Keratinocyte (primary cell): Measurements from ENCODE around the gene MFAP1.
"Not testable (repeated sequence)": the region's sequence is repeated elsewhere in the genome, so short reads cannot be mapped to it uniquely, and the experiment has no call there.

Source experiments
- CTCF ChIP-seq, 3 experiments: IDR thresholded peaks in 1 of 3; conservative IDR thresholded peaks in 1 of 3; optimal IDR thresholded peaks in 1 of 3; 2 replicates in 2 of 3; 3 replicates in 1 of 3; pipeline versions ENCODE3 to v1.5.1; 2011; ENCODE audit warnings: low read length in 3 of 3, mild to moderate bottlenecking in 3 of 3, moderate library complexity in 2 of 3, control low read depth in 1 of 3, inconsistent platforms in 1 of 3; ENCODE audit not compliant: insufficient read depth in 2 of 3; ENCODE audit errors: extremely low read depth in 1 of 3
- EZH2 ChIP-seq: IDR thresholded peaks from one replicate; pipeline ENCODE4 v1.6.1; 2012; ENCODE audit warnings: inconsistent platforms, mild to moderate bottlenecking, low read length, moderate library complexity

- TF ChIP-seq CTCF (optimal IDR thresholded peaks at IDR 0.05 in 1 of 3, IDR thresholded peaks at IDR 0.05 in 1 of 3, conservative IDR thresholded peaks at IDR 0.05 in 1 of 3; ENCODE audit: extremely low read depth in 1 of 3, insufficient read depth in 2 of 3, low read length in 3 of 3); EZH2: not testable (repeated sequence)
Observed at GRCh38 chr15:43866636-43867035, 42.1 kb upstream of the MFAP1 start.
